NCI-H510A treated with DMSO at 0.1 percent for 48 hours (cell line): ENCODE data around the gene CLDN19.

Experiments
- DNase-seq: peaks from one replicate; lab custom pipeline; 2025; lab: John Stamatoyannopoulos, UW

The CLDN19 gene

DNA sequence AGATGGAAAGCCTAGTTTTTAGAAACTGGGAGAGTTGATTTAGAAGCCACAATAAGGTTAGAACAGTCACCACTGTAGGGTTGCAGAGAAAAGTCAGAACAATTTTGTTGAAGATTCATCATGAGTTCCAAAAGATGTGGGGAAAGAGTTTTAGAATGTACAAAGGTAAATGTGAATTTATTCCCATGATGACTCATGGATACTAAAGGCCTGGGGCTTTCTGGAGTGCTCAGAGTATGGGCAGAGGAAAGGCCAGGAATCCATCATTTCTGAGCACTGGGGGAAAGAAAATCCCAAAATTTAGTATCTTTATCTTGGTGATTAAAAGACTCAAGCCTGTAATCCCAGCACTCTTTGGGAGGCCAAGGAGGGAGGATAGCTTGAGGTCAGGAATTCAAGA is 40.0 kb downstream of the CLDN19 start:
- DNase-seq, result no peak

DNA sequence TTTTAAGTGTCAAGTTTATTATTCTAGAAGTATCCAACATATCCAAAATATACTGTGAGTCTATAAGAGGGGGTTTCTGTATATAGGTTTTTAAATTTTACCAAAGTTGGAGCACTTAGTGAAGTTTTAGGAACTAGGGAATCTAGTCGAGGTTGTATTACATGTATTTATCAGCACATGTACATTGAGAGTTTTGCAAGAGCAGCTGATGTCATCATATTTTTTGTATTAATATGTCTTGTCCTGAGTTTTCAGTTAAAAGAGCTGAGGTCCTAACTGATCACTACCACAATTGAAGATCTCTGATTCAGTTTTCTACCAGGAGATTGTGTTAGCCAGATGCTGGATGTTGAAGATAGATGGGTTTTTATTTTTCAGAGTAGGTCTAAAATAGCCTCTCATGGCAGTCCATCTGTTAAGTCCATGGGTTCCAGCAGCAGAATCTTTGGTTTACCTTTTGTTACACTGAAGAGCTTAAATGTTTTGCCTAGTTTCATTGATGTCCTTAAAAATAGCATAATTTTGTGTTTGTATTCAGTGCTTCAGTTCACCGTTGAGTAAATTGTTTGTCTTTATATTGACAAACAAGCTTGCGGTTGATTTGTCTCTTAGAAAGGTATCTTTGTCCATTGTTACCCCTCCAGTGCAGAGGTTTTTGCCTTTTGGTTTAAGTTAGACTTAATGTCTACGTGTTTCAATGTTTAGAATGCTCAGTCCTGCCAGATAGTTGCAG is 41.8 kb downstream of the CLDN19 start:
- DNase-seq, result no peak

DNA sequence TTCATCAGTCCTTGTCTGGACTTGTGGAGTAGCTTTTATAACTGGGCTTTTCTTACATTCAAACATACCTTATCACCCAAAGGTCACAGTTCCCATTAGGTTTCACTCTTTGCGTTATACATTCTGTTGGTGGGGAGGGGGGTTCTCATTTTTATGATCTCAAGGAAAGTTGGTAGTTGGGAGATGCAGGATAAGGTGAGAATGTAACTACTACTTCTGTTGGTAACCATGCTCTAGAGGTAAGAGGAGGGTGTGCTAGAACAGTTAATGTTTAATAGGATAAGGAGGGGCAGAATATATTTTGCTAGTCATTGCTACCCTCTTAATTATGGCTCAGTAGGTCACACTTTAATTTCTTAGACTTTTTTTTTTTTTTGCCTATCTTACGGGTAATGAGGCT is 47.1 kb downstream of the CLDN19 start:
- no peak for DNase-seq

DNA sequence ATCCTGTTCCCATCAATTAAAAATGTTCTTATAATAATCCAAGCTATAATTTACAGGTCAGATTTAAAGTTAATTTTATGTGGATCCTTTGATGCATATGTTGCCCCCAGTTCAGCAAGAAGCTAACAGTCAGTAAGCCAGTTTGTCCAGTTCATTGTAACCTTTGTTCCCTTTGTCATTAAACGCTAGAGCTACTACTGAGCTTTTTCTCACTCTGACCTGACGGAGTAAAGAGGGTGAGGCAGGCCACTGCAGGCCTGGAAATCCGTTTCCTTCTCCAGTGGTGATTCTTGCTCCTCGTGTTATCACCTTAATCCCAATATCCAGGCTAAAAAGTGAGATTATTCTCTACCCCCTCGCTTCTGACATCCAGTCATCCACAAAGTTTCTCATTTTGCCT is 47.6 kb downstream of the CLDN19 start:
- no peak for DNase-seq

DNA sequence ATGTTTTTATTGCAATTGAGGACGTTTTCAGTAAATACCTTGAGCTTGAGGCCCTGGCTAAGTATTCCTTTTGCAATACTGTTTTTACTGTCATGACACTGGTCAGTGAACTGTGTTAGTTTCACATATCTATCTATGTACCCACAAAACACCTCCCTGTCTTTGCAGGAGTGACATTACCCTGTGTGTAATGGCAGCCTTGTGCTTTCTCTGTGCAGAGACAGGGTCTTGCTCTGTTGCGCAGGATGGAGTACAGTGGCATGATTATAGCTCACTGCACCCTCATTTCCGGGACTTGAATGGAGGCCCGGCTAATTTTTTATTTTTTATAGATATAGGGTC is 48.9 kb downstream of the CLDN19 start:
- DNase-seq, result no peak

DNA sequence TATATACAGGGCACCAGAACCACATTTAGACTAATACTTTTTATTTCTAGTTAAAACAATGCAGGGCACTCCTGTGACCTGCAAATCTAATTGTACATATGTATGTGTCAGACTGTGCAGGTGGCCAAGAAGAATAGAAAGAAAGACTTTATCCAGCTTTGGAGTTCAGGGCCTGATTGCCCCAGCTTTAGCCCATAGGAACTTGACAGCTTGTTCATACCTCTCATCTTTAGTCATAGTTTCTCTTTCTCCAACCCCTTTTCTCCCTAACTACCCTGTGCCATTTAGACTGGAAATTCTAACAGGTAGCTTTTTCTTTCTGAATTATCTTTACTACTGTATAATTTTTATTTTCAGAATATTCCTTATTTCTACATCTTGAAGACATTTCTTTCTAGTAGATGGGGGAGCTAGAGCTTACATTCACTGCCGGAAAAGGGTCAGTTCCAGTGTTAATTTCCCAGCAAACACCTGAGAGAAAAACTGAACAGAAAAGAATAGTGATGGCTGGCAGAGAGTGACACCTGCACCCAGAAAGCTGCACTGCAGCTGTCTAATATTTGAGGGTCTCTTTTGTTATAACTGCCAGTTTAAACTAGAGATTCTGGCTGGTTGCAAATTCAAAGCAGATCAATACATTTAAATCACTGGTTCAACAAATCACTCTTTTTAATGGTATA is 49.4 kb downstream of the CLDN19 start:
- no peak for DNase-seq

DNA sequence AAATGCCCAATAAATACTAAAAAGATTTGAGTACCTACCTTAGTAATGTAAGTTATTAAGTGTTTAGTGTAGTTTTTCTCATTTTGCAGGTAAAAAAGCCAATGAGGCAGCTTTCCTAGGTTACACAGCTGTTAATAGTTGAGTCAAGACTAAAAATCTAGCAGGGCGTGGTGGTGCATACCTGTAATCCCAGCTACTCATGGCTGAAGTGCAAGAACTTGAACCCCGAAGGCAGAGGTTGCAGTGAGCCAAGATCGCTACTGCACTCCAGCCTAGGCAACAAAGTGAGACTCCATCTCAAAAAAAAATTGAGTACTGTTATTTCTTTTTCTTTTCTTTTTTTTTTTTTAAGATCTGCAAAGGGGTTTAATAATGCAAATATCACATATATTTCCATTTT is 50.1 kb downstream of the CLDN19 start:
- DNase-seq, result no peak

DNA sequence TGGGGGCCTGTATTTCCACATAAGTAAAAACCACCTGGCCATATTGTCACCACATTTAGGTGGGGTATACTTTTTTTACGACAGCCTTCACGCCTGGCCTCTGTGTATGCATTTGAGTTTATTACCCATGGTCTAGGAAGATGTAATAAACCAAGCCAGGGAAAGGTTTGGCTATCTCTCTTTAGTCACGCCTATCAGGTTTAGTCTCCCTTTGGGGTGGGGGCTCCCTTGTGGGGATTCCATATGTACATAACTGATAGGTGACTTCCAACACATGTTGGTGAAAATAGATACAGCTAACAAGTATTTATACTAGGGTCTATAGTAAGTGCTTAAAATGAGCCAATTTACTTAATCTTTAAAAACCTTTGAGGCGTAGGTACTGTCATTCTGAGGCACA is 53.6 kb downstream of the CLDN19 start:
- DNase-seq, result no peak

DNA sequence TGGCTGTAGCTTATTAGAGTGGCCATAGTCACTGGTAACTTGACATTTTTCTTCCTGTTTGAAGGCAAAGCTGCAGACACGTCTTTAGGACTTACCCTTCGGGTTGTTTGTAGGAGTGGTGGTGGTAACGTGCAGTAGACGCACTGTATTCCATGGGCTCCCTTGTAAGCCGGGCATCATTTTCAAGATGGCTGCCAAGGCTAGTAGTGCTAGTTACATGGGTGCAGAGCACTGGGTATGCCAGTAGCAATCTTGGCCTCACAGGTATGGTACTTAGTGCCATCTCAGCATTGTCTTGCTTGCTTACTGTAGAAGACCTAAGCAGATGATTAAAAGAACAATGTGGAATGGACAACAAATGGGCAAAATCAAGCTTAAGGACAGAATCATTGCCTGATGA is 55.9 kb downstream of the CLDN19 start:
- peak; percentile 32 for DNase-seq
